Measurements from ENCODE around the gene RLN3.

GRCh38 chr19:14028901-14029300 lies 953 bp downstream of the RLN3 start:
- TF ChIP-seq SUZ12 (IDR thresholded peaks at IDR 0.05; ENCODE audit: extremely low read depth, insufficient read depth, insufficient read length) (no peak), ZNF274 (IDR thresholded peaks at IDR 0.05; ENCODE audit: low read depth, low read length) (no peak), YY1 (IDR thresholded peaks at IDR 0.05; ENCODE audit: insufficient read depth, insufficient read length) (no peak)
